ENCODE data around the gene DLL1. TPM values are rescaled to one million over a fixed set of nuclear protein-coding genes. Genes with fewer than 3 reads are reported as not detected.

DLL1 gene
- total RNA-seq, 3 donors from 2014 or later: 3.8 to 26.9 (median 12.3) TPM

- H3K9me3 ChIP-seq: no peaks in the 10 kb centered on the region
- peak overlapping the region in 1 of 3 donors; percentile 0 for H3K4me3 ChIP-seq
- no peaks in the 10 kb centered on the region for H3K27me3 ChIP-seq
- H3K36me3 ChIP-seq: no peaks in the 10 kb centered on the region
- no peaks in the 10 kb centered on the region for H3K4me1 ChIP-seq
- H3K27ac ChIP-seq: no peak overlapping the region
- TF ChIP-seq POLR2A (IDR thresholded peaks at IDR 0.05) (no peak), CTCF (IDR thresholded peaks at IDR 0.05) (no peak), POLR2AphosphoS5 (IDR thresholded peaks at IDR 0.05) (no peak)
- intact Hi-C loops (cut with DNase I; ENCODE audit: low total_unique reads): no loop called here
- no peak for DNase-seq (ENCODE audit: low spot score in 2 of 2)
Measured at GRCh38 chr6:170243791-170244291, 47.0 kb downstream of the DLL1 start.

- Histone ChIP-seq H3K36me3 (no peaks in the 10 kb centered on the region), H3K4me1 (no peaks in the 10 kb centered on the region), H3K27ac (no peak overlapping the region), H3K4me3 (no peak overlapping the region), H3K27me3 (no peaks in the 10 kb centered on the region), H3K9me3 (no peaks in the 10 kb centered on the region)
- no peak for TF ChIP-seq POLR2AphosphoS5 (IDR thresholded peaks at IDR 0.05)
- no peak for TF ChIP-seq POLR2A (IDR thresholded peaks at IDR 0.05)
- no peak for TF ChIP-seq CTCF (IDR thresholded peaks at IDR 0.05)
- intact Hi-C loops (cut with DNase I; ENCODE audit: low total_unique reads): no loop called here
- DNase-seq (ENCODE audit: low spot score in 2 of 2): no peak
Measured at GRCh38 chr6:170243386-170243785, 47.5 kb downstream of the DLL1 start.

GRCh38 chr6:170238741-170239565 lies 51.9 kb downstream of the DLL1 start:
- H3K4me1 ChIP-seq: no peaks in the 10 kb centered on the region
- no peaks in the 10 kb centered on the region for H3K27me3 ChIP-seq
- no peak overlapping the region for H3K4me3 ChIP-seq
- intact Hi-C loops (cut with DNase I; ENCODE audit: low total_unique reads): no loop called here
- TF ChIP-seq POLR2A (IDR thresholded peaks at IDR 0.05) (no peak), POLR2AphosphoS5 (IDR thresholded peaks at IDR 0.05) (no peak), CTCF (IDR thresholded peaks at IDR 0.05) (no peak)
- H3K36me3 ChIP-seq: no peaks in the 10 kb centered on the region
- no peaks in the 10 kb centered on the region for H3K9me3 ChIP-seq
- no peak overlapping the region for H3K27ac ChIP-seq
- no peak for DNase-seq (ENCODE audit: low spot score in 2 of 2)

- H3K27ac ChIP-seq: no peak overlapping the region
- H3K36me3 ChIP-seq: no peaks in the 10 kb centered on the region
- no peak overlapping the region for H3K4me3 ChIP-seq
- TF ChIP-seq CTCF (IDR thresholded peaks at IDR 0.05) (no peak), POLR2AphosphoS5 (IDR thresholded peaks at IDR 0.05) (no peak), POLR2A (IDR thresholded peaks at IDR 0.05) (no peak)
- intact Hi-C loops (cut with DNase I; ENCODE audit: low total_unique reads): no loop called here
- no peaks in the 10 kb centered on the region for H3K4me1 ChIP-seq
- no peak for DNase-seq (ENCODE audit: low spot score in 2 of 2)
- no peaks in the 10 kb centered on the region for H3K9me3 ChIP-seq
- H3K27me3 ChIP-seq: no peaks in the 10 kb centered on the region
Measured at GRCh38 chr6:170237999-170238740, 52.7 kb downstream of the DLL1 start.

Measured in breast epithelium (tissue), 4 donors.